ENCODE measurements around the gene CEBPA. TPM values are rescaled to one million over a fixed set of nuclear protein-coding genes. Genes with fewer than 3 reads are reported as not detected.
A peak's percentile ranks its signal among the peaks of the same experiment; 100 is the strongest.

Gene CEBPA
- total RNA-seq, 5 donors from 2014 or later (not counting 1 experiment from before 2014, with no cell fraction given) = 1.1 to 2.1 (median 1.8) TPM

DNA sequence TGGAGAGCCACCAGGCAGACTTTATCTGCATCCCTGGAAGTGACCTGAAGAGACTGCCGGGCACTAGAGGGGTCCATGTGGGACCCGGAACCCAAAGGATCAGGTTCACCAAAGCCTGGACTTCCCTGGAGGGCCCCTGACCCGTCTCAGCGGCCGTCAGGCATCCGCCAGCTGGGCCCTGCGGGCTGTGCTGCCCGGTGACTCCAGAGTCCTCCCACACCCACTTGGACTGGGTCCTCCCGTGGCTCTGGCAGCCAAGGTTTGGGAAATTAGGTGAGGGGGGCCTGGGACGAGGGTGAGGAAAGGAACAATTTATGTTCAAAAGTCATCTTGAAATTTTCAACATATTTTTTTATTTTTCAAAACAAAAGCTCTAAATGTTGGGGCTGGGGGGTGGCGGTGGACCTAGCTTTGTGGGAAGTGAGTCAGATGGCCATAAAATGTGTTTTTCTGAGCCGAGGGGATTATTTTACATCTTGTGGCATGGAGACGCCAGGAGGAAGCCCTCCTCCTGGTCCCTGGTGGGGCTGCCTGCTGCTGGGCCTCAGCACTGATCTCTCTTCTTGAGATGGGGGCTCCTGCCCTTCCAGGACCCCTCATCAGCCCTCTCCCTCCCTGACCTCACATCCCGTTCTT is 20.2 kb downstream of the CEBPA start:
- no peaks in the 10 kb centered on the region for H3K9me3 ChIP-seq
- 97% methylated on average over 4 of the region's 14 CpGs for whole genome bisulfite sequencing (ENCODE audit: insufficient coverage)
- H3K9me3 Mint-ChIP-seq = no peaks in the 10 kb centered on the region
- H3K4me1 Mint-ChIP-seq = peaks cover 11 to 16% (median 16%) of the 10 kb centered on the region in 3 donors
- DNase-seq (no peak), ATAC-seq (replicated peaks in 1 of 4) (no peak)
- no peak overlapping the region for H3K27ac ChIP-seq (ENCODE audit: low read length)
- ChIA-PET CTCF (no interaction called here), POLR2A (no interaction called here)
- peaks cover 0 to 15% of the 10 kb centered on the region in 2 experiments for H3K27me3 ChIP-seq (replicated peaks in 1 of 2; ENCODE audit: control insufficient read depth in 2 of 2, extremely low read depth in 1 of 2, insufficient read depth in 2 of 2, low read length in 1 of 2)
- no peaks in the 10 kb centered on the region for H3K36me3 Mint-ChIP-seq
- no peak overlapping the region for H3K4me3 ChIP-seq (ENCODE audit: control insufficient read depth in 1 of 2, extremely low read depth in 1 of 2, low read length in 1 of 2)
- no peak overlapping the region for H3K27ac Mint-ChIP-seq
- peaks cover 0 to 26% of the 10 kb centered on the region in 2 experiments for H3K4me1 ChIP-seq (ENCODE audit: control insufficient read depth in 1 of 2, extremely low read depth in 1 of 2, insufficient read depth in 2 of 2, low read length in 2 of 2)
- H3K36me3 ChIP-seq (ENCODE audit: control insufficient read depth in 2 of 2, extremely low read depth in 1 of 2, insufficient read depth in 1 of 2, low read length in 1 of 2) = no peaks in the 10 kb centered on the region
- no peaks in the 10 kb centered on the region for H3K27me3 Mint-ChIP-seq
- H3K4me3 Mint-ChIP-seq = no peak overlapping the region

DNA sequence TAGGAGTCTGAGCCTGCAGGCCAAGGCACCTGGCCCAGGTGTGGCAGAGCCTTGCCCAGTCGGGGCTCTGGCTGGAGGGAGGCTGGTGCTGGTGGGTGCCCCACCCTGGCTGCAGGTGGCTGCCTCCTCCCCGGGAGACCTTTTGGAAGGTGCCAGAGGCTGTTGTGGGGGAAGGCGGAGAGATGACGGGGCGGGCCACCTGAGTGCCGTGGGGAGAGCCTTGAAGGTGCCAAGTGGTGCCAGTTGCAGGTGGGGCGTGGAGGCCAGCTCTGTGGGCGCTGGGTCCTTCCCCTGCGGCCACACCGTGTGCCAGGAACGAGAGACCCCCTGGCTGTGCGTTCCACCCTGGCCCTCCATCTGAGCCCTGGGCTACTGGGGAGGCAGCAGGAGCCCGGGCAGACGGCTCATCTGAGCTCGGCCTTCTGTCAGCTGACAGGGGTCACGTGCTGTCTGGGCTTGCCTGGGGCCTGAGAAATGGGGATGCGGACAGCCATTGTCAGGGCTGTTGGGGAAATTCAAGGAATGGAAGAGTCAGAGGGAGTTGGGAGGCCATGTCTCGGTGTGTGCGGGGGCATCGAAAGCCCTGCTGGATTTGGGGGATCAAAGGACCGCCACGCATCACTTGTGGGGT is 20.9 kb downstream of the CEBPA start:
- H3K36me3 ChIP-seq (ENCODE audit: control insufficient read depth in 2 of 2, extremely low read depth in 1 of 2, insufficient read depth in 1 of 2, low read length in 1 of 2) = no peaks in the 10 kb centered on the region
- no peaks in the 10 kb centered on the region for H3K9me3 Mint-ChIP-seq
- peaks cover 0 to 14% of the 10 kb centered on the region in 2 experiments for H3K27me3 ChIP-seq (replicated peaks in 1 of 2; ENCODE audit: control insufficient read depth in 2 of 2, extremely low read depth in 1 of 2, insufficient read depth in 2 of 2, low read length in 1 of 2)
- CTCF ChIA-PET = no interaction called here
- peak overlapping the region in 1 of 2 donors; percentile 56 for H3K27ac Mint-ChIP-seq
- no peaks in the 10 kb centered on the region for H3K9me3 ChIP-seq
- peaks cover 0 to 19% of the 10 kb centered on the region in 2 experiments for H3K4me1 ChIP-seq (ENCODE audit: control insufficient read depth in 1 of 2, extremely low read depth in 1 of 2, insufficient read depth in 2 of 2, low read length in 2 of 2)
- no peak overlapping the region for H3K27ac ChIP-seq (ENCODE audit: low read length)
- DNase-seq (no peak), ATAC-seq (replicated peaks in 1 of 4) (no peak)
- H3K27me3 Mint-ChIP-seq = no peaks in the 10 kb centered on the region
- no peak overlapping the region for H3K4me3 Mint-ChIP-seq
- peaks cover 5 to 10% (median 9%) of the 10 kb centered on the region in 3 donors for H3K4me1 Mint-ChIP-seq
- H3K36me3 Mint-ChIP-seq = no peaks in the 10 kb centered on the region
- POLR2A ChIA-PET = no interaction called here
- H3K4me3 ChIP-seq (ENCODE audit: control insufficient read depth in 1 of 2, extremely low read depth in 1 of 2, low read length in 1 of 2) = no peak overlapping the region
- WGBS (ENCODE audit: insufficient coverage) = 96% methylated on average over 19 of the region's 22 CpGs

DNA sequence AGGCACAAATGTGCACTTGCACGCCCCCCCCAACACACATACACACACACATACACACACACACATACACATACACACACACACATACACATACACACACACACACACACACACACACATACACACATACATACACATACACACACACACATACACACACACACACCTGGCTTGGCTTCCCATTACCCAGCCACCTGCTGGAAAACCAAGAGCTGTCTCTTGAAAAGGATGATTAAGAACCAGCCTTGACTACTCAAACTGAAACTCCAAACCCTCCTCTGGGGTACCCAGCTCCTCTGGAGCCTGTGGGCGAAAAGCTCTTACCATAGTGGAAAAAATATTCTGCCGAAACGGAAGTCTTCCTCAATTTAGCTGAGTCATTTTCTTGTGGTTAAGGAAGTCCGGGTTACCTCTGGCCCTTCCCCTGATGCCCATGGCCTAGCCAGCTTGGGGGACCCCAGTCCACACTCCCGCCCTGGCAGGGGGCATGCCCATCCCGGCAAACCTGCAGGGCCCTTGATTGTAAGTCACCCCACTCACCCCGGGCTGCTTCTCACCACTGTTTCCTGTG is 21.9 kb downstream of the CEBPA start:
- Histone ChIP-seq H3K27me3 (replicated peaks in 1 of 2; ENCODE audit: control insufficient read depth in 2 of 2, extremely low read depth in 1 of 2, insufficient read depth in 2 of 2, low read length in 1 of 2) (peaks cover 0 to 14% of the 10 kb centered on the region in 2 experiments), H3K4me1 (ENCODE audit: control insufficient read depth in 1 of 2, extremely low read depth in 1 of 2, insufficient read depth in 2 of 2, low read length in 2 of 2) (peaks cover 0 to 15% of the 10 kb centered on the region in 2 experiments), H3K4me3 (ENCODE audit: control insufficient read depth in 1 of 2, extremely low read depth in 1 of 2, low read length in 1 of 2) (no peak overlapping the region), H3K27ac (ENCODE audit: low read length) (no peak overlapping the region), H3K36me3 (ENCODE audit: control insufficient read depth in 2 of 2, extremely low read depth in 1 of 2, insufficient read depth in 1 of 2, low read length in 1 of 2) (no peaks in the 10 kb centered on the region), H3K9me3 (no peaks in the 10 kb centered on the region)
- H3K27ac Mint-ChIP-seq = peak overlapping the region in 1 of 2 donors; percentile 54
- POLR2A ChIA-PET = no interaction called here
- 12% methylated on average over 3 of the region's 8 CpGs for WGBS (ENCODE audit: insufficient coverage)
- CTCF ChIA-PET = interaction anchor here in 1 of 2 donors (0.6 kb wide), 1 partner anchor 601 kb away, joined by 3 read pairs; no protein-coding TSS in a partner anchor
- DNase-seq = no peak
- H3K4me1 Mint-ChIP-seq = peaks cover 5 to 10% (median 9%) of the 10 kb centered on the region in 3 donors
- no peaks in the 10 kb centered on the region for H3K36me3 Mint-ChIP-seq
- no peak for ATAC-seq (replicated peaks in 1 of 4)
- H3K4me3 Mint-ChIP-seq = no peak overlapping the region
- H3K9me3 Mint-ChIP-seq = no peaks in the 10 kb centered on the region
- no peaks in the 10 kb centered on the region for H3K27me3 Mint-ChIP-seq

DNA sequence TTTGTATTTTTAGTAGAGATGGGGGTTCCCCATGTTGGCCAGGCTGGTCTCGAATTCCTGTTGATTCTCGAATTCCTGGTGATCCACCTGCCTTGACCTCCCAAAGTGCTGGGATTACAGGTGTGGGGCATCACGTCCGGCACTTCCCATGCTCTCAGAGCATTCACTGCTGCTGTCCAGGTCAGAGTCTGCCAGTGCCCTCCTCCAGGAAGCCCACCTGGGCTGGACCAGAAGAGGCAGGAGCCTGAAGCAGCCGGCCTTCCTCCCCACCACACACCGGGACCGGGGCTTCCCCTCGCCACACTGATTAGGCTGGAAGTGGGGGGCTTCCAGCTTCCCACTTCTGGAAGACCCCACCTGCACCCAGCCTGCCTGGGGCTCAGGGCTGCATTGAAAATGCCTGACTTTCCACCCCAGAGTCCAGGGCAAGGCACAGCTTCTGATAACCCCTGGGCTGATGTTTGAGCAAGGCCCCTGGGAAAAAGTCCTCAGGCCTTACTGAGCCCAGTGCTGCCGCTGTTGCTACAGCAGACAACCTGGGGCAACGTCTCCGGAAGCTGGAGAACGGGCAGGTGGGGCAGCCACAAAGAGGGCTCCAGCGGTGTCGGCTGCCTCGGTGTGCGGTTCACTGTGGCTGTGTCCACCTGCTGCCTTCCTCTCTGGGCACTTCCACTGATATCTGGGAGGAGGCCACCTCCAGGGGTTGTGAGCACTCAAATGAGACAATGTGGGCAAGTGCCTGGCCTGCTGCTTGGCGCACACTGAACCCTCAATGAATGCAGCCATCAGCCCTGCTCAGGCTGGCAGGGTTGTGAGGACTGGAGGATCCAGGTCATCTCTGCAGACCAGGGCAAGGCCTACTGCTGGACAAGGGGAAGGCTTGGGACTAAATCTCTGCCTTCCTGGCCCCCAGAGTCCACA is 22.6 kb downstream of the CEBPA start:
- no peak overlapping the region for H3K4me3 Mint-ChIP-seq
- CTCF ChIA-PET = interaction anchor here in 1 of 2 donors (0.6 kb wide), 1 partner anchor 602 kb away, joined by 3 read pairs; no protein-coding TSS in a partner anchor
- Histone ChIP-seq H3K4me1 (ENCODE audit: control insufficient read depth in 1 of 2, extremely low read depth in 1 of 2, insufficient read depth in 2 of 2, low read length in 2 of 2) (peaks cover 0 to 15% of the 10 kb centered on the region in 2 experiments), H3K9me3 (no peaks in the 10 kb centered on the region), H3K27ac (ENCODE audit: low read length) (no peak overlapping the region), H3K27me3 (replicated peaks in 1 of 2; ENCODE audit: control insufficient read depth in 2 of 2, extremely low read depth in 1 of 2, insufficient read depth in 2 of 2, low read length in 1 of 2) (peaks cover 0 to 14% of the 10 kb centered on the region in 2 experiments), H3K36me3 (ENCODE audit: control insufficient read depth in 2 of 2, extremely low read depth in 1 of 2, insufficient read depth in 1 of 2, low read length in 1 of 2) (no peaks in the 10 kb centered on the region), H3K4me3 (ENCODE audit: control insufficient read depth in 1 of 2, extremely low read depth in 1 of 2, low read length in 1 of 2) (no peak overlapping the region)
- 84% methylated on average over 17 of the region's 17 CpGs for whole genome bisulfite sequencing (ENCODE audit: insufficient coverage)
- no peaks in the 10 kb centered on the region for H3K36me3 Mint-ChIP-seq
- no peaks in the 10 kb centered on the region for H3K27me3 Mint-ChIP-seq
- H3K9me3 Mint-ChIP-seq = no peaks in the 10 kb centered on the region
- no peak for ATAC-seq (replicated peaks in 1 of 4)
- no peak for DNase-seq
- H3K4me1 Mint-ChIP-seq = peaks cover 5 to 10% (median 8%) of the 10 kb centered on the region in 3 donors
- no peak overlapping the region for H3K27ac Mint-ChIP-seq
- POLR2A ChIA-PET = no interaction called here

DNA sequence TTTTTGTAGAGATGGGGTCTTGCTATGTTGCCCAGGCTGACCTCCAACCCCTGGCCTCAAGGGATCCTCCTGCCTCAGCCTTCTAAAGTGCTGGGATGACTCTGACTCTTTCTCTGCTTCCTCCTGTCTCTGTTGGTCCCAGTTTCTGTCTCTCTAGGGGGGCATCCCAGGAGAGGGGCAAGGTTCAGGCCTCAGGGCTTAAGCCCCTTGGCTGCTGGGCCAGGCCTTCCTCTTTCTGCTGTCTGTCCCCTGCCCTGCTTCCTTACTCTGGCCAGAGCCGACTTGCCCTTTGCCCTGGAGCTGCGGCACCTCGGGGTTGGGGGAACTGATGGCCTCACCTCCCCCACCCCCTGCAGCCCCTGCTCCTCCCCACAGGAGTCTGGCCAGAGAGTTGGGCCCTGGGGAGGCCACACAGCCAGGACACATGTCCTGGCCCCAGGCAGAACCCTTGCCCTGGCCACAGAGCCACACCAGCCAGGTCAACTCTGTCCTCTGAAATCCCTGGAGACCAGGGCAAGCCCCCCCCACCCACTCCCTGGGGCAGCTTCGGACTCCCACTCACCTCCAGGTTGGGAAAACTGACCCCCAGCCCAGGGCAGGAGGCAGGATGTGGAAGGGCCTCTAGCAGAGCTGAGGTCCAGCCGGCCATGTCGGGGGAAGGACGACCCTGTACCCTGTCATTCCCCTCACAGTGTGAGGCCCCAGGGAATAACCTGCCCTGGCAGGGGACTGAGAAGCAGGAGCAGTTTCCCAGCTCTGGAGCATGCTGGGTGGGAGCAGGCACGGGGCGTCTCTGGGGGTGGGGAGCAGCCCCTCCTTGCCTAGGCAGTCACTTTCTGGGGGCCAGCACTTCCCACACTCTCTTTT is 23.7 kb downstream of the CEBPA start:
- H3K27me3 ChIP-seq (replicated peaks in 1 of 2; ENCODE audit: control insufficient read depth in 2 of 2, extremely low read depth in 1 of 2, insufficient read depth in 2 of 2, low read length in 1 of 2) = peaks cover 0 to 14% of the 10 kb centered on the region in 2 experiments
- H3K4me3 Mint-ChIP-seq = no peak overlapping the region
- ChIA-PET CTCF (no interaction called here), POLR2A (no interaction called here)
- no peaks in the 10 kb centered on the region for H3K9me3 ChIP-seq
- H3K4me3 ChIP-seq (ENCODE audit: control insufficient read depth in 1 of 2, extremely low read depth in 1 of 2, low read length in 1 of 2) = no peak overlapping the region
- H3K9me3 Mint-ChIP-seq = no peaks in the 10 kb centered on the region
- no peaks in the 10 kb centered on the region for H3K36me3 Mint-ChIP-seq
- DNase-seq (no peak), ATAC-seq (replicated peaks in 1 of 4) (no peak)
- no peaks in the 10 kb centered on the region for H3K27me3 Mint-ChIP-seq
- no peak overlapping the region for H3K27ac ChIP-seq (ENCODE audit: low read length)
- no peaks in the 10 kb centered on the region for H3K36me3 ChIP-seq (ENCODE audit: control insufficient read depth in 2 of 2, extremely low read depth in 1 of 2, insufficient read depth in 1 of 2, low read length in 1 of 2)
- 84% methylated on average over 7 of the region's 9 CpGs for WGBS (ENCODE audit: insufficient coverage)
- peaks cover 0 to 20% of the 10 kb centered on the region in 2 experiments for H3K4me1 ChIP-seq (ENCODE audit: control insufficient read depth in 1 of 2, extremely low read depth in 1 of 2, insufficient read depth in 2 of 2, low read length in 2 of 2)
- peaks cover 9 to 13% (median 10%) of the 10 kb centered on the region in 3 donors for H3K4me1 Mint-ChIP-seq
- H3K27ac Mint-ChIP-seq = no peak overlapping the region

Measured in T-cell (primary cell).